ENCODE results near the gene CEP112.

- TF ChIP-seq, protein P1, sequence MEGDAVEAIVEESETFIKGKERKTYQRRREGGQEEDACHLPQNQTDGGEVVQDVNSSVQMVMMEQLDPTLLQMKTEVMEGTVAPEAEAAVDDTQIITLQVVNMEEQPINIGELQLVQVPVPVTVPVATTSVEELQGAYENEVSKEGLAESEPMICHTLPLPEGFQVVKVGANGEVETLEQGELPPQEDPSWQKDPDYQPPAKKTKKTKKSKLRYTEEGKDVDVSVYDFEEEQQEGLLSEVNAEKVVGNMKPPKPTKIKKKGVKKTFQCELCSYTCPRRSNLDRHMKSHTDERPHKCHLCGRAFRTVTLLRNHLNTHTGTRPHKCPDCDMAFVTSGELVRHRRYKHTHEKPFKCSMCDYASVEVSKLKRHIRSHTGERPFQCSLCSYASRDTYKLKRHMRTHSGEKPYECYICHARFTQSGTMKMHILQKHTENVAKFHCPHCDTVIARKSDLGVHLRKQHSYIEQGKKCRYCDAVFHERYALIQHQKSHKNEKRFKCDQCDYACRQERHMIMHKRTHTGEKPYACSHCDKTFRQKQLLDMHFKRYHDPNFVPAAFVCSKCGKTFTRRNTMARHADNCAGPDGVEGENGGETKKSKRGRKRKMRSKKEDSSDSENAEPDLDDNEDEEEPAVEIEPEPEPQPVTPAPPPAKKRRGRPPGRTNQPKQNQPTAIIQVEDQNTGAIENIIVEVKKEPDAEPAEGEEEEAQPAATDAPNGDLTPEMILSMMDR (IDR thresholded peaks at IDR 0.05), result no peak
- TF ChIP-seq POLR2A (IDR thresholded peaks at IDR 0.05) (no peak), POLR2AphosphoS5 (IDR thresholded peaks at IDR 0.05) (no peak), EP300 (IDR thresholded peaks at IDR 0.05) (no peak)
Observed at GRCh38 chr17:65634533-65634932, 557.4 kb downstream of the CEP112 start.
